GM18873 (cell line): Measurements from ENCODE around the gene C9orf78.

Source experiments
- ATAC-seq: cut with Tn5 transposase; IDR thresholded peaks from one replicate; pipeline ENCODE4 v1.9.1; 2021; ENCODE audit warnings: mild to moderate bottlenecking, moderate library complexity, moderate number of reproducible peaks; ENCODE audit not compliant: unreplicated experiment, low FRiP score

The C9orf78 gene

GRCh38 chr9:129848712-129849441 is 13.8 kb upstream of the C9orf78 start:
- no peak for ATAC-seq

GRCh38 chr9:129845373-129845772 is 10.3 kb upstream of the C9orf78 start:
- ATAC-seq = no peak

DNA sequence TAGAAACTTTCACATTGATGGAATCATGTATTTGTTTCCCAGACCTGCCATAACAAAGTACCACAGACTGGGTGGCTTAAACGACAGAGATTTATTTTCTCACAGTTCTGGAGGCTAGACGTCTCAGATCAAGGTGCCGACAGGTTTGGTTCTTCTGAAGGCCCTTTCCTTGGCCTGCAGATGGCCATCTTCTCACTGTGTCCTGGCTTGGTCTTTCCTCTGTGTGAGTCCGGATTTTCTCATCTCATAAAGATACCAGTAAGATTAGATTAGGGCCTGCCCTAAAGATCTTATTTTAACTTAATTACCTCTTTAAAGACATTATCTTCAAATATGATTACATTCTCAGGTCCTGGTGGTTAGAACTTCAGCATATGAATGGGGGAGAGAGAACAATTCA is 6.0 kb upstream of the C9orf78 start:
- ATAC-seq = no peak

DNA sequence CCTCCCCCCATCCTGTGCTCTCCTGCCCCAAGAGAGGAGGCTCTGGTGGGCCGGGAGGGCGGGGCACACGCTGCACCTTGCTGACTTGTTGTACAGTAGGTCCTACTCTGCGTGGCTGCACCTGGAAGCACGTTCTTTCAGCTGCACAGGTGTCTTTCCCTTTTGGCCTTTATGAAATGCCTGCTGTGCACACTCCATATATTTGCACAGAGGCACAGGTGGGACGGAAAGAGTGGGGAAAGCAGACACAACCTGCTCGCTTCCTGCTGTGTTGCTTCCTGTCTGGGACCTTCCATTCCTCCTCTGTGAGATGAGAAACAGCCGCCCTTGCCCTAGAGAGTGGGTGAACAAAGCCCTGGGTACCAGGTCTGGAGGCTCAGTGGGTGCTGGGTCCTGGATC is 5.0 kb upstream of the C9orf78 start:
- ATAC-seq = no peak

GRCh38 chr9:129839324-129840023 is 4.4 kb upstream of the C9orf78 start:
- ATAC-seq = no peak

GRCh38 chr9:129838707-129839259 is 3.7 kb upstream of the C9orf78 start:
- no peak for ATAC-seq

- ATAC-seq = no peak
These were observed 1.4 kb upstream of the C9orf78 start for GRCh38 chr9:129836311-129837007.

GRCh38 chr9:129835860-129836223 is 767 bp upstream of the C9orf78 start:
- no peak for ATAC-seq

DNA sequence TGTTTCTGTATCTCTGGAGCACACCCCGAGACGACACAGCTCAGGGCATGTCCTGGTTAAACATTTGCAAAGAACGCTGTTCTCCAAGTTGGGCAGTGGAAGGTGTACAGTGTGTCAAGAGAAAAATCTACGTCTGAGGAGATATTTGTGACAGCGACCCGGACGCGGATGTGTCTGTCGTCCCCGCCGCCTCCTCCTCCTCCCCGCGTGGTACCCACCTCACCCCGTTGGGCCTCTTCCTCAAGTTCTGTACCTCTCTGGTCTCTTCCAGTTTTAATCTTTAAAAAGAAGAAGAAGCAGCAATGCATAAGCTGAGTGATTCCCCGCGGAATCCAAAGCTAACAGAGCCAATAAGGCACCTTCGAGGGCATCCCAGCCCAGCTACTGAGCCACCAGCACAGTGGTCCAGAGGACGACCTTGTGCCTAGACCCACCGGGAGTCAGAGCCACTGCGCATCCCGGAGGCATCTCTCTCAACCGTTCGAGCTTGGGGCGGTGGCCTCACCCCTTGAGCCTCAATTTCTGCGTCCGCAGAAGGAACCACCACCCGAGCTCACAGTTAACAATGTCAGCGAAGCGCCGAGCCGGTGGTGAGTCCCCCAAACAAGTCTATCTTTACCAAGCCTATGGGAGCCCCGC is 467 bp downstream of the C9orf78 start:
- ATAC-seq = peak; percentile 23

DNA sequence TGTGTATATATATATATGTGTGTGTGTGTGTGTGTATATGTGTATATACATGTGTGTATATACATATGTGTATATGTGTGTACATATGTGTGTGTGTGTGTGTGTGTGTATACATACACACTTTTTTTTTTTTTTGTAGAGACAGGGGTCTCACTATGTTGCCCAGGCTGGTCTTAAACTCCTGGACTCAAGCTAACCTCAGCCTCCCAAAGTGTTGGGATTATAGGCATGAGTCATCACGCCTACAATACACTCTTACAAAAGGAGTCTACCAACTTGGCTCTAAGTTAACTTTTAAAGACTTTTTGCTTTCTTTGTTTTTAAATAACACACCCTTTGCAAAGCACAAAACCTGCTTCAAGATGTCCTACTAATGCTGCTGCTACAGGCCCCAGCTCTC is 2.1 kb downstream of the C9orf78 start:
- no peak for ATAC-seq

GRCh38 chr9:129828969-129829368 is 6.1 kb downstream of the C9orf78 start:
- ATAC-seq = no peak

GRCh38 chr9:129828051-129828450 is 7.0 kb downstream of the C9orf78 start:
- ATAC-seq = no peak

DNA sequence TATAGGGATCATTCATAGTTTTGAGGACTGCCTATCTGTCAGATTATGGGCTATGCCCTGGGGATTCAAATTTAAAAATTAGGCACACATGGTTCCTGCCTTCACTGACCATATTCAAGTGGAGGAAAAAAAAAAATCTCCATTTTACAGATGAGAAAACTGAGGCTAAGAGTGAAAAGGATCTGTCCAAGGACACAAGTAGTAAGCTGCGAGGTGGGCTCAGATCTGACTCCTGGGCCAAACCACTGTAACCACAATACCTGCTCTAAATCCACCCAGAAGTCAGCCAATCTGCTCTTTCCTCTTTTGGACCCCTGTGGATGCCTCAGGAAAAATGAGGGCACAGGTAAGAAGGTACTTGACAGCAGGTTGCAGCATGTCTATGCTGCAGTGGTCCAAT is 8.3 kb downstream of the C9orf78 start:
- no peak for ATAC-seq

- ATAC-seq = no peak
These were observed 8.7 kb downstream of the C9orf78 start for GRCh38 chr9:129826344-129826743.

GRCh38 chr9:129823935-129824601 is 11.0 kb downstream of the C9orf78 start, which contains the start of gene TOR1A:
TOR1A (minus strand) TSS chr9:129824136; CDS start chr9:129824085, 51 bp downstream.
- ATAC-seq = peak; percentile 80

DNA sequence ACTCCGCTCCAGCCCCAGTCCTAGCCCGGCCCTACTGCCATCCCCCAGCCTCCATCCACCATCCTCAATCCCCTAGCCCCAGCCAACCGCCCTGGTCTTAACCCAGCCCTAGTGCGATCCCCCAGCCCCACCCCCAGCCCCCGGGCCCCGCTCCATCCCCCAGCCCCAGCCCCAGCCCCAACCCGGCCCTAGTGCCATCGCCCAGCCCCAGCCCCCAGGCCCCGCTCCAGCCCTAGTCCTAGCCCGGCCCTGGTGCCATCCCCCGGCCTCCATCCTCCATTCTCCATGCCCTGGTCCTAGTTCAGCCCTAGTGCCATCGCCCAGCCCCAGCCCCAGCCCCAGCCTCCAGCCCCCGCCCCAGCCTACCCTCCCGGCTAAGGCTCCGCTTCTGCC is 11.5 kb downstream of the C9orf78 start:
- no peak for ATAC-seq

DNA sequence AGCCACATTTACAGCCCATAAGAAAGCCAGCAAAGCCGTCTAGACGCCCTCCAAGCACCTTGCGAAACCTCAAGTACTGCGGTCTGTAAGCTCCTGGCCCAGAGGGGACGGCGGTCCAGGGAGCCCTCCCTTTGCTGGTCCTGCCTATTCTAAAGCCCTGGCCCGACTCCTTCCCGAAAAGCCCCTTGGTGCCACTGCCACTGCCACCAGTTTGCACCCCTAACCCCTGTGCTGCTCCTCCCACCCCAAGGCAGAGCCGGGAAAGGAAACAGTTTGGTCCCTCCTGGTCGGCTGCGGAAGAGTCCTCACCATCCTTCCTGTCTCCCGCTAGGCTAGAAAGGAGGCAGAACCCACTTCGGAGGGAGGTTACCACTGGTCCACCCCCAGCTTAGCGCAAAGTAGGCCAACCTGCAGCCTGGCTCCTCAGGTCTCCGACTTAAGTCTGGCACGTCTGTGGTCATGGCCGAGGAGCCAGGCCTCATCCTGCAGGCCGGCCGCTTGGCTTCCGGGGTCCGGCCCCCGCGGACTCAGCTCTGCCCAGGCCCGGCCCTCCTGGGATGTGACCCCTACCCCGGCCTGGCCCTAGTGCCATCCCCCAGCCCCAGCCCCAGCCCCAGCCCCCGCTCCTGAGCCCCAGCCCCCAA is 12.1 kb downstream of the C9orf78 start:
- no peak for ATAC-seq

DNA sequence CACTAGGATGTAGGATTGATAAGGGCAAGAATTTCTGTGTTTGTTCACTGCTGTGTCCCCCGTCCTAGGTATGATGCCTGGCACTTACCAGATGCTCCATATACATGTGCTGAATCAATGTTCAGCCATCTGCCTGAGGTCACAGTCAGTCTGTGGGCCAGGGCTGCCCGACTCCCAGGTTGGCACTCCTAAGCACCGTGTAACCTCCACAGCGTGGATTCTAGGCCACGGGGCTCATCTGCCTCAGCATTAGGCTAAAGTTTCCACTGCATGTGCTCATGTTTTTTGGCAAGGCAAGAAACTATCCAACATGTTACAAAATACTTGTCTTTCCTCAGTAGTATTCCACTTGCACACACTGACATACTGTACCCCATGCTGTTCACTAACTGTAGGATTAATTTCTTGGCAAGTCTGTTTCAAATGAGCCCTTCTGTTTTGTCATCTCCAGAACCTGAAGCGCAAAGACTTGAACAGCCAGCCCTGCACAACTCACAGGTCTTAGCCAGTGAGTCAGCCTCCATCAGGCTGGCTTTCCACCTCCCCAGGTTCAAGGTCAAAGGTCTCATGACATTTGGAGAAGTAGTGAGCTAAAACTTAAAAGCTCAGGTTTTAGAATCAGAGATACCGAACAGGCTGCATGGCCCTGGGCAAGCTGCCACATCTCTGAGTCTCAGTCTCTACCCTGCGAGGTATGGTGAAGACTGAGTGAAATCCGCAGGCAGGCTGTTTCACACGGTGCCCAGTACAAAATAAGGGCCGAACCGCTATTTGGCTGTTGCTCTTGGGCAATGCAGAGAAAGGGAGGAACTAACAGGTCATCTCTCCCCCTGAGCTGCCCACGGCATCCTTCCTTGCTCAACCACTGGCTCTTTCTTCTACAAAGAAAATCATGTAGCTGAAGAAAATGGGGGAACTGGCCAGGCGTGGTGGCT is 18.3 kb downstream of the C9orf78 start:
- ATAC-seq = no peak

- no peak for ATAC-seq
These were observed 19.8 kb downstream of the C9orf78 start for GRCh38 chr9:129815278-129815677.
